CD1c-positive myeloid dendritic cell (primary cell): ENCODE data around the gene GATAD2A.
A peak's percentile ranks its signal among the peaks of the same experiment; 100 is the strongest.

Source experiments
- DNase-seq: peaks from one replicate; pipeline ENCODE4 v3.0.0-alpha.2; 2016; ENCODE audit errors: extremely low spot score

GATAD2A gene

DNA sequence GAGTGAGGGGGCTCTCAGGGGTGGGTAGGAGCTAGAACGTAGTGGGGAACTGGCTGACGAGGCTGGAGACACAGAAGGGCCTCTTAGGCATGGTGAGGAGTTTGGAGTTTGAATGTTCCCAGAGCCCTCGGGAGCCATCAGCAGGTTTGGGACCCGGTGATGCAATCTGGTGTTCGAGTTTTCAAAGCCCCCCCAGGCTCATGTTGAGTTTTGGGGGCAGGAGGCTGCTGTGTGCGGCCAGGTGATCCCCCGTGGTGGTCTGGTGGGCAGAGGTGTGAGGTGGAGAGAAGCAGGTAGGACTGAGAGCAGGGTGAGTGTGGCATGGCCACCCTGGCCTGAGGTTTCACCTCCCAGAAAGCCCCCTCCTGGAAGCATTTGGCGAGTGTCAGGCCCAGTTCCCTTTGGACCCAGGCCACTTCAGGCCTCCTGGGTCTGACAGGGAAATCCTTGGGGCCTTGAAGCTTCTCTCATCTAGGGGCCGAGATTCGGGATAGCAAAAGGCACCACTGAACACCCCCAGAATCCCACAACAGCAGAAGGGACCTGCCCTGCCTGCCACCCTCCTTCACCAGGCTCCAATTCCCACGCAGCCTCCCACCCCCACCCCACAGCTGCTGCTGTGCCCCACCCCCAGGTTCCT, 124.4 kb downstream of the GATAD2A start:
- DNase-seq = no peak

- peak; percentile 10 for DNase-seq
Observed at GRCh38 chr19:19530423-19530804, 124.9 kb downstream of the GATAD2A start.

DNA sequence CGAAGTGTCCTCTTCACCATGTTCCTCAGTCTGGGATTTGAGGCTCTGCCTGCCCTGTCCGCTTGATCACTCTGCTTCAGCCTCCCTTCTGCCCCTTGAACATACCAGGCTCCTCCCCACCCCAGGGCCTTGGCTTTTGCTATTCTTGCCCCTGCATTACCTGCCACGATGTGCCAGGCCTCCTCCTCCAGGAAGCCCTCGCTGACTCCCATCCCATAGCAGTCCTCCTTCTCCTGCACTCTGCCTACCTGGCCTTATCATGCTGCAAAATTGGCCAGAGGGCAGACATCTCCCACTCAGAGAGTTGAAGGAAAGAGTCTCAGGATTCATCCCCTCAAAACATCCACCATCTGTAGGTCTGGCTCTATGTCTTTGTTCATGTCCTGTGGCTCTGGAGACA, 125.4 kb downstream of the GATAD2A start:
- no peak for DNase-seq

DNA sequence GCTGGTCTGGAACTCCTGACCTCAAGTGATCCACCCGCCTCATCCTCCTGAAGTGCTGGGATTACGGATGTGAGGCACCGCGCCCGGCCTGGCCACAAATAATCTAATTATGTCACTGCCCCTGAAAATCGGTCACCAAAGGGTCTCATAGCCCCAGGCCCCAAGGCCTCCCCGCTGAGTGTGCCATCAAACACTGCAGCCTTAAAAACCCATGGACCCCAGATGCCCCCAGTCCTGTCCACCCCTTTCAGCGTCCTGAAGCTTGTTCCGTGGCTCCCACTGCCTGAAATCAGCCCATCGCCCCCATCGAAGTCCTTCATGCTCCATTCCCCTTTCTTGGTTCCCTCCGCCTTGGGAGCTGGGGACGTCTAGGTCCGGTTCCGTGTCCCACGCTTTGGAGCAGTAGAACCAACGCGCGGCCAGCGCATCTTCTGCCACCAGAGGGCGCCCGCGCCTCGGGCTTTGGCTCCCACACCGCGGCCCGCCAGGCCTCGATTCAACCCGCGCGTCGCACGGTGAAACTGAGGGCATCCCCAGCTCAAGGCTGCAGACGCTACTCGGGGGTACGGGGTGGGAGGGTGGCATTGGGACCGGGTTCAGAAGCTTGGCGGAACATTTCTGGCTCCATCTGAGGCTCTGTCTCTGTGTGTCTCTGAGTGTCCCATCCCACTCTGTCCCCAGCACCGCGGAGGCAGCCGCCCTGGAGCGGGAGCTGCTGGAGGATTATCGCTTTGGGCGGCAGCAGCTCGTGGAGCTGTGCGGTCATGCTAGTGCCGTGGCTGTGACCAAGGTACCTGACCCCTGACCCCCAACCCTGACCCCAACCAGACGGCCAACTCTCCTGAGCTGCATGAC, 126.7 kb downstream of the GATAD2A start:
- DNase-seq = peak; percentile 91

DNA sequence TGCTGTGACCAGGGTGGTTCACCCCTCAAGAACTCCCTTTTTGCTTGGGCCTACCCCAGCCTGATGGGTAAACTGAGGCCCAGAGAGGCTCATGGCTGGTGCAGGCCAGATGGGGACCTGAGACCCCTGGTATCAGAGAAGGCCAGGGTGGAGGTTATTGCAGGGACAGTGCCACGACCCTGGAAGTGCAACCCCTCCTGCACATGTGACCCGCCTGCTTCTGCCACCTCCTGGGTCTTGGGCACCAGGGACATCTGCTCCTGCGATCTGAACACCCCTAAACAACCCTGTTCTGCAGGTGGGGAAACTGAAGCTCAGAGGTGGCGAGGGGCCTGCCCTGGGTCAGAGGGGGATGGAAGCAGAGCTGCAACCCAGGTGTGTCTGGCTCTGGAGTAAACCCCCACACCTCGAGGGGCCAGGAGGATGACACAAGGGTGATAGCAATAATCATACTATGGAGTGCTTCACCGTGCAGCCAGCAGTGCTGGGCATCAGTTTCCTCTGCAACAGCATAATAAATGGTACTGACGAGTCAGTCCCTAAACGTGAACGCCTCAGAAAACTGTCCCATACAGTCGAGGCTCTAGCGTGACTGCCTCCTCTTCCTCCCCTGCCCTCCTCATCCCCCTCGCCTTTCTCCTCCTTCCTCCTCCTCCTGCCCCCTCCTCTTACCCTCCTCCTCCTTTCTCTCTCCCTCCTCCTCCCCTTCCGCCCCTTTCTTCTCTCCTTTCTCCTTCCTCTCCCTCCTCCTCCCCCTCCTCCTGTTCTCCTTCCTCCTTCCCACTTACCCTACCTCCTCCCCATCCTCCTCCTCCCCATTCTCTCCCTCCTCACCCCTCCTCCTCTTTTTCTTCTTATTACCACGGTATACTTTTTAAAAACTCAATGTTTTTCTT, 127.6 kb downstream of the GATAD2A start:
- DNase-seq = no peak

DNA sequence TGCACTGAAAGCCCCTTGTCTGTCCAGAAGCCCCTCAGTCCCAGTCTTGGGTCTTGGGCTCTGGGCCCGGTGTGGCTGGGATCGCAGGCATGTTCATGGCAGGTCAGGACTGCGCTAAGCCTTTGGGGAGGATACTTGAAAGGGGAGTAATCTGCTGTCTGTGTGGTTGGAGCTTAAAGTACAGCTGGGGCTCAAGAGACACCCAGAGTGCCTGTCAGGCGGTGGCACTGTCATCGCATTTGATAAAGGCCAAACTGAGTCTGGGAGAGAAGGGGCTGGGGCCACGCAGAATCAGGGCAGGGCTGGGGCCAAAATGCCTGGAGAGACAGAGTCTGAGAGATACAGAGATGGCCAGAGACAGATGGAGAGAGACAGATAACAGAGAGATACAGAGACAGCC, 128.4 kb downstream of the GATAD2A start:
- DNase-seq = no peak

GRCh38 chr19:19534556-19535265, 129.2 kb downstream of the GATAD2A start:
- no peak for DNase-seq

DNA sequence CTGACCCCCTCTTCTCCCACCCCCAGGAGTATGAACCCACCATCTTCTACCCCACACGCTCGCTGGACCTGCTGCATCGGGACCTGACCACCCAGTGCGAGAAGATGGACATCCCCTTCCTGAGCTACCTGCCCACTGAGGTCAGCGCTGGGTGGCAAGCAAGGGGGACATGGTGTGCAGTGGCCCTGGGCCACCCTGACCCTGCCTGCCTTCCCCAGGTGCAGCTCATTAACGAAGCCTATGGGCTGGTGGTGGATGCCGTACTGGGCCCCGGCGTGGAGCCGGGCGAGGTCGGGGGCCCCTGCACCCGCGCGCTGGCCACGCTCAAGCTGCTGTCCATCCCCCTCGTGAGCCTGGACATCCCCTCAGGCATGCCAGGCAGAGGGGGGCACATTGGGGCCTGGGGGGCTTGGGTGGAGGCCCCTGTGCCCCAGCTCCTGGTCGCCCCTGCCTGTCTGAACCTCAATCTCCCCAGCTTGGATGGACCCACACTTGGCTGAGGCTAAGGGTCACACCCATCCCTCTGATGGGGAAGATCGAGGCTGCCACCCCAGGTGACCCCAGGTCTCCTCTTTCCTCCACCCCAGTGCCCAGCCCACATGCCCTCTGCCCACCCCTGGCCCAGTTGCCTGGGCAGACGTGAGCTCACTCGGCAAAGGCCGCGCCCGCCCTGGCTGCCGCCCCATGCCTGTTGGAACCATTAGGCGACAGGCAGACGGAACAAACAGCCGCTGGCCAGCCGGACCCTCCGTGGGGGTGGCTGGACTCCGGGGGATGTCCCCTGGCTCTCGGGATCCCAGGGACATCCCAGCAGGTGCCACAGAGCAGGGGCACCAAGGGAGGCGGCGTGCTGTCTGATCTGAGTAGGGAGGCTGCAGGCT, 130.1 kb downstream of the GATAD2A start:
- no peak for DNase-seq

DNA sequence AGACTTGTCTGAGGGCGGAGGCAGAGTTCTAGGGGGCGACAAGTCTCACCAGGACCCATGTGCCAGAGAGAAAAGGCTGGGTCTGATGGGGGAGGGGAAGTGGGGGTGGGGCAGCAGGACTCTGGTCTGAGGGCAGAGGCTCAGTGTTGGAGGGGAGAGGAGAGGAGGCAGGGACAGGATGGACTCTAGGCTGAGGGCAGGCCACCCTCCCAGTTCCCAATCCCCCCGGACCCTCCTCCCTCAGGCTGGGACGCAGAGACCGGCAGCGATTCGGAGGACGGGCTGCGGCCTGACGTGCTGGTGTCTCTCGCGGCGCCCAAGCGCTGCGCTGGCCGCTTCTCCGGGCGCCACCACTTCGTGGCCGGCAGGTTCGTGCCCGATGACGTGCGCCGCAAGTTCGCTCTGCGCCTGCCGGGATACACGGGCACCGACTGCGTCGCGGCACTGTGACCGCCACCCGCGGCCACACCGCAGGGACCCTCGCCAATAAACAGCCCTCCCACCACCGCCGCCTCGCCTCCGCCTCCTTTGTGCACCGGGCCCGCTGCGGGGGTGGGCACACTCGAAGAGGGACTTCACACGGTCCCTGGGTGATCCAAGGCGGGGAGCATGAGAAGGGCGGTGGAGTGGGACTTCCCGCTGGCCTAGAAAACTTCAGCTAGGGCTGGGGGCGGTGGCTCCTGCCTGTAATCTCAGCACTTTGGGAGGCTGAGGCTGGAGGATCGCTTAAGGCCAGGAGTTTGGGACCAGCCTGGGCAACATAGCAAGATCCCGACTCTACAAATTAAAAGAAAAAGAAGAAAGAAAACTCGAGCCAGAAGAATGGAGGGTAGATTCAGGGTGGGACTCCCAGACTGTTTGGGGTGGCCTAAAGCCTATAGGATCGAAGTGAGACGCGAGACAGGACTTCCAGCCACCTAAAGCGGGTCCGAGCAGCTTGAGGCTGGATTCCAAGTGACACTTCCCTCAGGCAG, 131.9 kb downstream of the GATAD2A start:
- peak; percentile 3 for DNase-seq

DNA sequence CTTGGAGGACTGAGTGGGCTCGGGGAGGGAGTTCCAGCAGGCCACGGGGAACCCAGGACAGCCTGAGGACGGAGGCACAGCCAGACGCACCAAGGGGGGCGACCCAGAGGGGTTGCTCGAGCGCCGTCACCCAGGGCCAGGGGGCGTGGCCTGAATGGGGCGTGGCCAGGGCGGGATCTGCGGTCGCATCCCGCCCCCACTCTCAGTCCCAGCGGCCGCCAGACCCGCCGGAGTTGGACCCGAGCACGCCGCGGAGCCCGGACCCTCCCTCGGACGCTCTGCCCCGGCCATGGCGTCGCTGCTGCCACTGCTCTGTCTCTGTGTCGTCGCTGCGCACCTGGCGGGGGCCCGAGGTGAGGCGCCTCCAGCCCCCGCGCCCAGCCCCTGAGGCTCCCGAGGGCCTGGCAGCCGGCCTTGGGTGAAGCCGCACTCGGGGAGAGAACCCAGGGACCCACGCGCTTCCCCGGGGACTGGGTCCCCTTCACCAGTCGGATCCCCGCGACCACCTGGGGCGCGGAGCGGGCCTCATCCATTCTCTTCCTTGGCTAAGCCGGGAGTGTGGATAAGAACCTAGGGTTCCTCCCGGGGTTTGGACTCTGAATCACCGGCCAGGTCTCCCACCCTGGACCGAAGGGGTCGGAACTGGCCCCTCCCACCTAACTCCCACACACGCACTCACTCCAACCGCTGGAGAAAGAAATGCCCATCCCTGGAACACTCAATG, 132.7 kb downstream of the GATAD2A start, which contains the start of gene CILP2:
Gene CILP2 (plus strand): TSS at position 205 of the 724 bp plus-strand sequence. CDS start 85 bp downstream, at position 290.
- peak; percentile 12 for DNase-seq

DNA sequence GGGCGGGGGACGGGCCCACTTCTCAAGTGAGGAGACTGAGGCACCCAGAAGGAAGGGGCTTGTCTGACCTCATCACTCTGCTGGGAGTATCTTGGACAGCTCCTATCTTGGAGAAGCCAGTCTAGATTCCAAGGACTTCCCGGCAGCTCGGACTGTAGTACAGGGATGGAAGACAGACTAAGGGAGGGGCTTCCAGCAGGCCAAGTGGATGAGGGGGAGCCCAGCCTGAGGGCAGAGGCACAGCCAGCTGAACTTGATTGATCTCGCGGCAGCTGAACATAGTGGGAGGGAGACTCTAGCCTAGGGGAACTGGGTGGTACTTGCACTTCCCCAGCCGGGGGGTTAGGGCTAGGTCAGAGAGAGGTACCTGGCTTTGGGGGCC, 133.3 kb downstream of the GATAD2A start:
- no peak for DNase-seq

DNA sequence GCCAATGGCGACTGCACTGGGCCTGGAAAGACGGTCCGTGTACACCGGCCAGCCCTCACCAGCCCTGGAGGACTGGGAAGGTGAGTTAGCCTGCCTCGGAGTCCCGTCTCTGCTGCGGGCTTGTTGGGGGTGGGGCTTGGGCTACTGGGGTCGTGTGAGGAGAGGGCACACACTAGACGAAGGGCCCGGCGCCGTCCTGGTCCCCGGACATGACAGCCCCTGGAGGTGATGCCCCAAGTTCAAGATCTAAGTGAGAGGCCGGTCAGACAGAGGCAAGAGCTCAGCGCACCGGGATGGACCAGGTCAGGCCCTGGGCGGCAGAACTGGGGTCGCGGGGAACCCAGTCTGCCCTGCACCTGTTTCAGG, 134.2 kb downstream of the GATAD2A start:
- no peak for DNase-seq

- DNase-seq = peak; percentile 79
Observed at GRCh38 chr19:19540064-19540714, 134.7 kb downstream of the GATAD2A start.

DNA sequence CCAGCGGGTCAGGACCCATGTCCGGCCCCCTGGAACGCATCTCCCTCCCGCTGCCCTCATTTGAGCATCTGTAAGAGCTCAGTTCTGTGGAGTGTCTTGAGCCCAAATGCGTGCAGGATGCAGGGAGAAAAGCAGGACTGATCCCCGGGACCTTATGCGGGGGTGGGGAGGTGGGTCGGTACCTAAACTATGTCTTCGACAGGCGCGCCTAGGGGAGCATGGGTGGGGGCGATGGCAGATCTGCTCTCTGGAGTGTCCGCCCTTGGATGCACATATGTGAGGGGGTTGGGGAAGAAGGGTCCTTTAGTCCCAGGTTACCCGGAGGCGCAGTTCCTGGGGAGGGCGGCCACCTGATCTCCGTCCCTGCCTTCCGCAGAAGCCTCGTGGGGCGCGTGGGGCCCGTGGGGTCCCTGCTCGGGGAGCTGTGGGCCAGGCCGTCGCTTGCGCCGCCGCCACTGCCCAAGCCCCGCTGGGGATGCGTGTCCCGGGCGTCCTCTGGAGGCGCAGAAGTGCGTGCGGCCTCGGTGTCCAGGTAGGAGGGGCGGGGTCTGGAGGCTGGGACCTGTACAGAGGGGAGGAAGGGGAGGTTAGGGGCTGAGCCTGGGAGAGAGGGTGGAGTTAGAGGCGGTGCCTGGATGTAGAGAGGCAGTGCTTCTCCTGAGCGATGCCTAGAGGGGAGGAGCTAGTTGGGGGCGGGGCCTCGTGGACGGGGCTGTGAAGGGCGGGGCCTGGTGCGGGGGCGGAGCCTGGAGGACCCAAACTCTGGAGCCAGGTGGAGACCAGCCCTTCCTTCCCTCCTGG, 135.4 kb downstream of the GATAD2A start:
- peak; percentile 44 for DNase-seq

GRCh38 chr19:19541616-19542015, 136.1 kb downstream of the GATAD2A start:
- DNase-seq = no peak

DNA sequence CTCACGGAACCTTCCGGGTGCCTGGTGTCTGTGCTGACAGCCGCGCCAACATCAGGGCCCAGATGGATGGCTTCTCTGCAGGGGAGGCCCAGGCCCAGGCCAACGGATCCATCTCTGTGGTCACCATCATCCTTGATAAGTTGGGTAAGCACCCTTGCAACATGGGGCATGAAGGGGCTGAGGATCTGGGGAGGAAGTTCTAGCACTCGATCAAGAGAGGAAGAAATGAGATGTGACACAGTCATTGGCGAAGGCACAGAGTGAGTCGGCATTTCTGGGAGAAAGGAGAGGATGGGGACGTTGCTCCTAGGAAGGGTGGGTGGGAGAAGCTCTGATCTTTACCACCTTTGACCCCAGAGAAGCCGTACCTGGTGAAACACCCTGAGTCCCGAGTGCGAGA, 137.0 kb downstream of the GATAD2A start:
- DNase-seq = peak; percentile 18

DNA sequence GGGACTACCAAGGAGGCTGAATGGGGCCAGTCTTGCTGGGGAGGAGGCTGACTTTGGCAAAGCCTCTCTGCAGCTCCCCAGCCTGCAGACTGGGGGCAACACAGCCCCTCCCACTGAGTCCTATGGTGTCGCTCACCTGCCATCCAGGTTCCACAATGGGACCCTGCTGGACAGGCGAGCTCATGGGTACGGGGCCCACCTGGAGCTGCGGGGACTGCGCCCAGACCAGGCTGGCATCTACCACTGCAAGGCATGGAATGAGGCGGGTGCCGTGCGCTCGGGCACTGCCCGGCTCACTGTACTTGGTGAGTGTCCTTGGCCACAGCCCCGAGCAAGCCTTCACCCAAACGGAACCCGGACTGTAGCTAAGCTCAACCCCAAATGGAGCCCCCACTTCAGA, 137.6 kb downstream of the GATAD2A start:
- no peak for DNase-seq
